UCSD-AML1 (cell line): ENCODE data around the gene BMAL1.

Source experiments
- DNase-seq: peaks from one replicate; lab custom pipeline; 2025; ENCODE audit not compliant: unreplicated experiment; lab: John Stamatoyannopoulos, UW

BMAL1 gene

DNA sequence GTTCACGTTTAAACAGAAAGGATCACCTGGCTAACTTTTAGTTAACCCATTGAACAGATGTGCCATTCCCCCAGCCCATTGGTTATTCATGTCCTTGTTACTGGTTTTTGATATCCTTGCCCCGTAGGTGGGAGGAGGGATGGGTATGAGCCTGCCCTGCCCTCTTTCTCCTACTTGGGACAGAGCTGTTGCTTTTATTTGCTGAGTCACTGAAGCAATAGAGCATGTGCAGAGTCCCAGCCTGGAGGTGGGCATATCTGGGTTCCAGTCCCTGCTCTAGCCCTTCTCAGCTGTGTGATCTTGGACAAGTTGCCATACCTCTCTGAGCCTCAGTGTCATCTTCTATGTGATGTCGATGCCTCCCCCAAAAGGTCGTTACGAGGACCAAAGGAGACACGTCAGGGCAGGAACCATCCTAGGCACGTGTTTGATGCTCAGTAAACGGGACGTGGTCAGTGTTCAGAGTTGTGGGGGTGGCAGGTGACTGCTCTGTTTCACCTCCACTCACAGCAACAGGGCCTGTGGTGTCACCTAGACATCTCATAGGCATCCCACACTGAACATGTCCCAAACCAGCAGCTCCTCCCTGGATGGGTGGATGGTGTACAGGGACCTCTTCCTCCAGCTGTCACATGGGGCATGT is 61.0 kb downstream of the BMAL1 start:
- no peak for DNase-seq

DNA sequence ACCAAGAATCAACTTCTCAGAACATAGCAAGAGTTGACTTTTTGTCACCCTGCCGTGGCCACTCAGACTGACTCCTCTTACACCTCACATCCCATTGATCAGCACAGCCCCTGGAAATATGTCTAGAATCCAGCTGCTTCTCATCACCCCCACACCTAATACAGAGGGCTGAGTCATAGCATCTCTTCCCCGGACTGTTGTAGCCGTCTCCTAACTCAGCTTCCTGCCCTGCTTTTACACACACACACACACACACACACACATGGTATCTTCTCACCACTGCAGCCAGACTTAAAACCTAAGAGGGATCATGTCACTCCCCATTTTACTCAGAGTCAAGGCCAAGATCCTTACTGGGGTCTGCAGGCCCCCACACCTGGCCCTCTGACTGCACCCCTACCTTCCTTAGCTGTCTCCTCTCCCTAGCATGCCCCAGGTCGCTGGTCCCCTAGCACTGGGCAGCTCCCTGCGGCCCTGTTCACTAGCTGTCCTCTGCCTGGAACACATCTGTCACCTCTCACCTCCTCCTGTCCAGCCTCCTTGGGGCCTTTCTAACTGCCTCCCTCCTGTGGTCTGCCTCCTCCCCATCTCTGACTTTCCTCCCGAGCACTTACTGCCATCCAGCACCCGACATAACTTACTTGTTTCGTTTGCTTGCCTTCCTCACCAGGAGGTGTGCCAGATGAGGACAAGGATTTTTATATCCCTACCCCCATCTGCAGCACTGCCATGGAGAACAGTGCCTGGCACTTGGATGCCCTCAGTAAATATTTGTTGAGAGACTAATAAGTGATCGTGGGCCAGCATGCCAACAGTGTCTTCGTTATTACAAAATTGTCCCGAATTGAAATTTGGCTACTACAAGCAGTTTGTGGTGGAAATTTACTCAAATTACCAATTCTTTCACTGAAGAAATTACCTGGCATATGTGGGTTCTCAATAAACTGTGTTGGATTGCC is 61.9 kb downstream of the BMAL1 start:
- DNase-seq, result peak; percentile 39

DNA sequence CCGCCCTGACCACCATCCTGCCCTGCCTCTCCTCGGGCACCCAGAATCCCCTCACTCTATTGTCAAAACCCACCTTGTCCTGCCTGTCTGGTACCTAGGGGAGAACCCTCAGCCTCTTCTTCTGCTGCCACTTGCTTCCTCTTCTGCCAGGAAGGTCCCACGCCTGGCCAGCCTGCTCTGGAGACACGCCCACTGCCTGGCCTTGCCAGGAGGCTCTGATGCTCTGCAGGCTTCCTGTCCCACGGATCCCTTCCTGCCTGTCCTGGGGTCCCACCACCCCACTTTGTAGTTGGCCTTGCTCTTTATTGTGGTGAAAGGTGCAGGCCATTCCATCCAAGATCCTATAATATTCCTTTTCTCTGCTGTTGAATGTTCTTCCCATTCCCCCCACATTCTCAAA is 63.4 kb downstream of the BMAL1 start:
- peak; percentile 46 for DNase-seq

DNA sequence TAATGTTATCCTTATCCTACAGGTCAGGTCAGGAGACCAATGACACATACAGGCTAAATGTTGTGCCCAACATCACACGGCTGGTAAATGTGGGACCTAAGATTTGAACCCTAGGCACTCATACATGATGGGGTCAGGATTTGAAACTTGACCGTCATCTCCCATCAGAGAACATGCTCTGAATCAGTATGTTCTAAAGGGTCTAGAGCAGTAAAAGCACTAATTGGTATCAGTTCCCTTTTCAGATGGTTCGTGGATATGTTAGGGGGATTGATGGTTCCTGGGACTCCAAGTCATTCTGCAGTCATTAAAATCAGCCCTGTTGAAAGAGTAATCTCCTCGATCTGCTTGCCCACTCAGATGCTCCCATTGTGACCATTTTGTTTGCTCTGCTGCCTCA is 65.5 kb downstream of the BMAL1 start:
- DNase-seq, result no peak

DNA sequence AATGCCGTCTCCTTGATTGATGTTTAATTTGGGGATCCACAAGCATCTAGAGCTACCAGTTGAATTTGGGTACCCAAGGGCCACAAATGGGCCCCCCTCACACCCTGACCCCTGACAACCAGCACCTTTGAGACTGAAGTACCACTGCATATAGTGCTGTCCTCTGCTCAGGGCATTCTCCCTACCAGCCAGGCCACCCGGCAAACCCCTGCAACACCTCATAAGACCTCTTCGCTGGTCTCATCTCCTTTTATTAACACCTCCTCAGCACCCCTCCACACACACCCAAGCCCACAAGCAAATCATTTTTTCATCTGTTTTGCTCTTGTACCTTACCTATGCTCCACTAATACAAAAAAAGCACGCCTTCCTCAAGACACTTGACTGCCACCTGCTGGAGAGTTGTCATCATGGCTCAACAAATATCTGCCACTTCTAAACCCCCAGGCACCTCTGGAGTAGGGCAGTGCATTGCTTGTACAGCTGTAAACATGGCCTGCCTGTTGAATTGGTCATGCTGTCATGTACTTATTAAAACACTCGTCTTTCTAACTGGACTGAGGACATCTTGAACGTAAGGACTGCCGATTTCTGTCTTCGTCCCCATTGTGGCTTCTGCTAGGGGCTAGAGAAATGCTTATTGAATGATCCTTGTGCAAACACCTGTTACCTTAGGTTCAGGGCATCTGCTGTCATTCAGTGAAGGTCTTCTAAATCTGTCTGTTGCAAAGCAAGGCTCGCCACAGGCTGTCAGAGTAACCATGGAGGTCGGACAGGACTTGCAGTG is 66.5 kb downstream of the BMAL1 start:
- peak; percentile 49 for DNase-seq

DNA sequence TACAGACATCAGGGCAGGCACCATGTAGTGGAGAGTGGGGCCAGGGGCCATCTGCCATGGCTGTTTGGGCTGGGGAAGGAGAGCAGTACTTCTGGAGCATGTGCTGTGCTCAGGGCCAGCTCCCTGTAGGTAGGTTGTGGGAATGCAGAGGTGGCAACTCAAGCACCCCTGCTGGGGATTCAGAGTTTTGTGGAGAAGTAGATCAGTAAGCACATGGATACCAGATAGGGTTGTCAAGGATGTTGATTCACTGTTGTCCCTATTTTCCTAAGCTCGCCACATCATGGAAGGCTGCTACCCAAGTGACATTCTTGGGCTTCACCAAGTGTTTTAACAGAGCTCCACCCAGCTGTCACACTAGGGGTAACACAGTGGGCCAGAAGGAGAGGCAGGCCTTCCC is 67.2 kb downstream of the BMAL1 start:
- no peak for DNase-seq

DNA sequence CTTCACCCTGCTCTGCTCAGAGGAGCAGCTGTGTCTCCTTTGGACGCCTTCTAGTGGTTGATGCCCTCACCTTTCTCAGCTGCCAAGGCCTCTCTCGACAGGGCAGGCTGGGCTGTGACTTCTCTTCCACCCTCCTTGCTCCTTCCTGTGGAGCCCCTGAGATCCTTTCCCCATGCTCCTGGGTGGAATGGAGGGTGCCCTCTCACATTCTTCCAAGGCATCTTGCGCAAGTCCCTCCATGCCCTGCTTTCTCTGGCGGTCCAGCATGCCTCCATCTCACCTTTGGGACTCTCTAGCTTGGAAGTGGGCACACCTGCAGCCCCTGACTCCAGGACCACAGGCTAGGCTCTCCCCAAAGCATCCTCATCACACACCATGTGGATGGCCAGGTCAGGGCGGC is 68.9 kb downstream of the BMAL1 start:
- DNase-seq, result no peak

DNA sequence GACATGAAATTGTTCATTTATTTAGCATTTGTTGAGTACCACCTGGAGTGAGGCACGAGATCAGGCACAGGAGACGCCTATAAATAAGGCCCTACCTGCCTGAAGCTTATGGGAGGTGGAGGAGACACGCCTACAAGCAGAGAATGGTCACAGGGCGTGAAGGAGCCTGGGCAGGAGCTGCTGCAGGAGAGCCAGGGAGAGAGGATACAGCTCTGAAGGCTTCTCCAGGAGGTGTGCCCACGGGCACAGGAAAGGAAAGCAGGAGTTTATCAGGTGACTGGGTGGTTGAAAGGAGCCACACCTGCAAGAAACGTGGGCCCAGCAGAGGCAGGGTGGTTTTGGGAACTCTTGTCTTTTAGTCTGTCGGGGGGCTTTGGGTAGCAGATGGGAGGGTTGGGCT is 70.3 kb downstream of the BMAL1 start:
- no peak for DNase-seq

DNA sequence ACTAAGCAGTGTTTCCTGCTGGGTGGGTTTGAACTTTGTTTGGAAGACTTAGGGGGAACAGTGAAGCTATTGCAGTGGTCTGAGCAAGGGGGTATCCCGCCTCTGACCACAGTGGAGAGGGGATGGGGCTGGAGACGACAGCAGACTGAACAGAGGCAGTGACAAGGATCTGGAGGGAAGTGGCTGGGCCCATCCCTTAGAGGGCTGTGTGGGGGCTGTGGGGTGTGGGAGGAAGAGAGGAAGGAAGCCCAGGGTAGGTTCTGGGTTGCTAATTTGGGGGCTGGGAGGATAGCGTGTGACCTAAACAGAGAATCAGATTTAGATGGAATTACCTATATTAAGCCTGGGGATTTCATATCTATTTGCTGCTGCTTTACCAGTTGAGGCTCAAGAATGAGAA is 70.7 kb downstream of the BMAL1 start:
- peak; percentile 41 for DNase-seq

DNA sequence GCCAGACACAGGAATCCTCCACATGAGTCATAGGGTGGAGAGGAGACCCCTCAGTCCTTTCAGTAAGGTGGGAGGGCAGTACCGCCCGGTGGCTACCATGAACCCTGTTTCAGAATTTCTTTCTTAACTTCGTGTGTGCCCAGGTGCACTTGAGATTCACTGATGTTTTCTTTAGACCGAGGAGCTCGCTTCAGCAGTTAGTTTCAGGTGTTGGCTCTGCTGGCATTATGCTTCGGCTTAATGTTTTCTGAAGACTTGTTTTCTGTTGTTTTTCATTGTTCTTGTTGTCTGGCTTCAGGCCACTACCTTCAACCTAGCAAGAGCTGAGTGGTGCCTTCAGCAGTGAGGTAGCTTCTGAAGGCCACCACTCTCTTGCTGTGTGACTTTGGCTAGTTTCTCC is 71.5 kb downstream of the BMAL1 start:
- no peak for DNase-seq

DNA sequence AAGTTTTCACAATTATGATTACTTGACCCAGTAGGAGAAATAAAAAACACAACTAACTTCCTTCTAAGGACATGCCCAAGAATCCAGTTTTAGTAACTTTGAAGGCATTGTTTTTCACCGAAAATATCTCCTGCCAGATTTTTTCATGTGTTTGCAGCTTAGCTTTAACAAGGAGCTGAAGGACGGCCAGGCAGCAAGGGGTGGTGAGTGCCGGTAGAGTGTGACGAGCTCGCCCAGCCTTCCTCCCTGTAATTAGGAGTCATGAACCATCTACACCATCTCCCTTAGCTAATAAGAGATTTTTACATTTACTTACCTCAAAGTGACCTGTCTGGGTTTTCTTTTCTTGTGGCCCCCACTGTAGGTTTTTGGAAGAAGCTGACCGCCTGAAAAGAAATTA is 72.0 kb downstream of the BMAL1 start:
- DNase-seq, result no peak

DNA sequence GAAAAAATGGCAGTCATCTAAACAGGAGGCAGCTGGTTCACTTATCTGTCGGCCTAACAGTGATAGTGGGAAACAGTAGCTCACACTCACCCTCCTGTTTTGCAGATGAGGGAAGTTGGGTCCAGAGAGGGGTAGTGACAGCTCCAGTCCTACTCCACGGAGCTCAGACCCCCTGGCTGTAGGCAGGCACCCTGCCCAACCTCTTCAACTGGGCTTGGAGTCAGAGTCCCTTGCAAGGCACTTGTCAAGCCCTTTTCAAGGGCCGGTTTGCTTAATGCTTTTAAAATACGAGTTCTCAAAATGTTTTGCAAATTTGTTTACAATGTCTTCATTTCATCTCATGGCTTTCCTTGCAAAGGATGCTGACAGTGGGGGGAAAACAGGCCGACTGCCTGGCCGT is 75.1 kb downstream of the BMAL1 start:
- no peak for DNase-seq

DNA sequence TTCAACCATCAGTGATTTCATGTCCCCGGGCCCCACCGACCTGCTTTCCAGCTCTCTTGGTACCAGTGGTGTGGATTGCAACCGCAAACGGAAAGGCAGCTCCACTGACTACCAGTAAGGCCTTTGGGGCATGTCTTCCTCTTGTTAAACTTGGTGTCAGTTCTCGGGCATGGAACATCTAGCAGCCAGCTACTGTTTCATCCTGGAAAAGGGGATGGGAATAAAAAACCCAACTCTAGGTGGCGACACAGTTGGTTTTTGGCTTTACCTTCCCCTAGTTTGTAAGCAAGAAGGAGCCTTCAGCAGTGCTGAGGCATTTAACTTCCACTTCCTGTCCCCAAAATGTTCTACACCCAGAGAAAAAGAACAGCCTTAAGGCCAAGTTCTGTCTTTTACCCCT is 76.7 kb downstream of the BMAL1 start:
- no peak for DNase-seq

DNA sequence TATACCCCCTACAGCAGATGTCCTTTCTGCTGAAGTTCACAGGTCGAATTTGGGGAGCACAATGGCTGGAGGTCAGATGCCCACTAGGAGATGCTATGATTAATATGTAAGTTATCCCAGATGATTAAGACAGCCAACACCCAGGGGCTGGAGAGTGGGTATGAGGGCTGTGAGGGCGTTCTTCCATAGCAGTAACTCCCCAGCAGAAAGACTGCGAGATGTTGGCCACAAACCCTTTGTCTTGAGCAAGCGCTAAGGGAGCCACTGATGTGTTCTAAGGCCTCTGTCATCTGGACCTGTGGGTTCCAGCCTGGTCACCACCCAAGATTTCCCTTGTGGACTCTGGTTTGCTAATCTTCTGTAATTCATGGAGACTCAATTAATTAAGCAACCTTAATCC is 77.6 kb downstream of the BMAL1 start:
- no peak for DNase-seq

DNA sequence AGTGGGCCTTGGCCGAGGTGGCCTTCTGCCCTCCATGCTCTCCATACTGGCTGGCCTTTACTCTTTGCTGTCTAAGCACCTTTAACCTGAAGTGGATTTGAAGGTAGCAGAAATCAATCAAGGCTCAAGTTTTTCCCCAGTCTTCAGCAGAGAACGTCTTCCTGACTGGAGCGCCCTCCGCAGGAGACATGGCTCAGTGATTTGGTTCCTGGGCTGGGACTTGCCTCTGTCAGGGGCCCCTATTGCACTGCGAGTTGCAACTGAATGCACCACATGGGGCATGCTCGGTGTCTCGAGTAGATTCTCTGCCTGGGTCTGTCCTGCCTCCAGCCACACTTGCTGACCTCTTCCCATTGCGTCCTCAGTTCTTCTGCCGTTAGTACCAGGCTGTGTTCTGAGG is 79.6 kb downstream of the BMAL1 start:
- DNase-seq, result no peak

DNA sequence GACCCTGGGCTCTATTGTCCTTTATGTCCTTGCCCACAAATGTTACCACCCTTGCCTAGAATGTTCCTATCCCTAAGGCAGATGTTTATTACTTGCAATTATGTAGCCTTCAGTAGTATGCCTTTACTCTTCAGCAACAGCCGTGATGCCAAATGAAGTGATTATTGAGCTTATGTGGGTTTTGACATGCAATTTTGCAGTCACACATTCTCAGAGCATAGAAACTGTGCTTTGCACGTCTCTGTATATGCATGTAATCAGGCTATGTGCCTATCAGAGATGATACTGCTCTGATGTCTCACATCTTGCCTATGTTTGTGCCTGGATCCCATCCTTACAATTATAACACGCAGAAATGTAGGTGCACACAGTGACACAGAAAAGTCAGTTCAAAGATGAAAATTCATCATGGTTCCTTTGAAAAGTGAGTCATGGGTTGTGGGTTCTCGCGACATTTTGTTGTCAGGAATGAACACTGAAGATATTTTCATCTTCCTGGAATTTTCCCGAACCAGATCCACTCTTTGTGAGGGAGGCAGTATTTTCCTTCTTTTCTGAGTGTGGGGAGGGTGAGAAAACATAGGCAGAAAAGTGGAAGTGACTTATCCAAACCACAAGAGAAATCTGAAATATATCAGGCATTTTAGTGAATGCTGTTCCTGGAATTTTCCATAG is 81.1 kb downstream of the BMAL1 start:
- no peak for DNase-seq

DNA sequence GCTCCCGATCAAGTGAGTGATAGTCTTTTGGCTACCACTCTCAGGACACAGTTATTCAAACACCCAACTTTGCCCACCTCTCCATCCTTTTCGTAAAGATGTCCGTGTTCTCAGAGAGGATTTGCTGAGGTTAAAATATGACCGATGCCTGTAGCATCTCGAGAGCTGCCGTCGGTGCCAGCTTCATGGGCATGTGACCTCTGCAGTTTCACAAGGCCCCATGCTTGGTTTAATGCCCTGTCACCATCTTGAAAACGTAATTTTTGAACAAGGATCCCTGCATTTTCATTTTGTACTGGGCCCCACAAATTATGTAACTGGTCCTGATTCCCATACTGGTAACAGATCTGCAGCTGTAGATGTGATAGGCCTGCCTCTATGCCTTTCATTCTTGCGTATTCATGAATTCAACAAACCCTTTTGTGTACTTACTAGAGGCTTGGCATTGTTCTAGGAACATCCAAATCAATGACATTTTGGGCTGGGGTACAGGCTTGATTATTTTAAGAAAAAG is 85.1 kb downstream of the BMAL1 start:
- no peak for DNase-seq

DNA sequence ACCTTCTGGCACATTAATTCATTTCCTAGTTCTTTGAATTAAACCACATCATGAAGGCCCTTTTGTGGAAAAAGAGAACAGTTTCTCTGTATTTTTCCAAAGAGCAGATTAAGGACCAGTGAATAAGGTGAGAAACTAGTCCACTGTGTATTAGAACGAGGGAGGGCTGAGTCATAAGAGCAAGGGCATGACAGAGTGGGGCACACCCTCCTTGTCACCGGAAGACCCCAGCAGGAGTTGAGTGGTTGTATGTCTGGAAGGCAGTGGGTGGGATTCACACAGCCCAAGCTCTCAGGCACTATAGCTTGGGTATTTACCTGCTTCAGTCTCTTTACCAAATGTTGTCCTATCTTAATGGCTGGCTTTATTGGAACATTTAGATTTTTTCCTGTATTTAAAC is 86.8 kb downstream of the BMAL1 start:
- DNase-seq, result no peak

DNA sequence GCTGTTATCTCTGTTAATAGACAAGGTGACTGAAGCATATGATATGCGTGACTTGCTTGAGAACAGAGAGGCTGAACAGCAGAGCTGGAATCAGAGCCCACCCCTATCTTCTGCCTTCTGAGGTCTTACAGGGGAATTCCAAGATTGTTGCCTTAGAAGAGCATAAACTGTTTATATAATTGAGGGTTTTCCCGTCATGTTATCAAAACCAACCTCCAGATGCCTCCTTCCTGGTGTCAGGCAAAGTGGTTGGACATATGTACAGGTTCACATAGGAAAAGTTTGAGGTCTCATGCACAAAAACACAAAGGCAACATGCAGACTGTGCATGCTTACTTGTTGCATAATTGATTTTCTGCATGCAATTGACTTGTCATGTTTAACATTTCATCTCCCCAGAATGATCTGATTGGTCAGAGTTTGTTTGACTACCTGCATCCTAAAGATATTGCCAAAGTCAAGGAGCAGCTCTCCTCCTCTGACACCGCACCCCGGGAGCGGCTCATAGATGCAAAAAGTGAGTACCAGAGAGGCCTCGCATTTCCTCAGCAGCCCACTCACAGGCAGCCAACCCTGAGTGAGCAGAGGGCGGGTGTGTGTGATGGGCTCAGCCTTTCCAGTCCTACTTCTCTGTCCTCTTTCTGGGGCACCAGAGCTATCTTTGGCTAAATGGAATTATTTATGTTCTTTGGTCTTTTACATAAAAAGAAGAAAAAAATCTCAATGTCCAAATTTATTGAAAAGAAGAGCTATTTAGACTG is 88.9 kb downstream of the BMAL1 start:
- DNase-seq, result no peak

DNA sequence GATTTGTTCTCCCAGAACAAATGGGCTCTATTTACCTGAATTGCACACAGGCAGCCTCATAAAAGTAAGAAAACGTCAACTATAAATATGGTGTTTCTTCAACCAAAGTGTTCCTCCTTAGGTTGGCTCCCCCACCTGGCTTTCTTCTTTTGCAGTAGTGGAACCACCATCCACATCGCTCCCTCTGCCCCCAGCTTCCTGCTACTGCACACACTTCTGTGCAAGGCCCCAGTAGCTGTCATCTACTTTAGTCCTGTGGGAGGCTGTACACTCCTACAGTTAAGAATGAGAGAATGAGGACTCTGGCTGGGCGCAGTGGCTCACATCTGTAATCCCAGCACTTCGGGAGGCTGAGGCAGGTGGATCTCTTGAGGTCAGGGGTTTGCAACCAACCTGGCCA is 89.5 kb downstream of the BMAL1 start:
- no peak for DNase-seq
